DLD1 (cell line): ENCODE measurements around the gene CASKIN2.

Source experiments
- in situ Hi-C: cut with HindIII; loops from 2 replicates; pipeline ENCODE4 v1.10.0; 2017; ENCODE audit warnings: low sequenced_read_pairs

Gene CASKIN2

GRCh38 chr17:75515496-75516254 is at the start of gene CASKIN2:
Gene CASKIN2, minus strand, starts transcription at chr17:75515537. Its CDS starts 1,733 bp downstream, at chr17:75513804.
- in situ Hi-C loops = no loop called here

- in situ Hi-C loops = no loop called here
These were observed 49.7 kb upstream of the CASKIN2 start for GRCh38 chr17:75565066-75565465.

- in situ Hi-C loops = no loop called here
These were observed 48.9 kb upstream of the CASKIN2 start for GRCh38 chr17:75564195-75564594.

GRCh38 chr17:75563063-75563758 is 47.9 kb upstream of the CASKIN2 start:
- in situ Hi-C loops = no loop called here

- in situ Hi-C loops = no loop called here
These were observed 46.7 kb upstream of the CASKIN2 start for GRCh38 chr17:75561927-75562603.

- in situ Hi-C loops = no loop called here
These were observed 44.7 kb upstream of the CASKIN2 start for GRCh38 chr17:75559958-75560533.

- in situ Hi-C loops = no loop called here
These were observed 43.6 kb upstream of the CASKIN2 start for GRCh38 chr17:75558666-75559530.

GRCh38 chr17:75557852-75558665 is 42.7 kb upstream of the CASKIN2 start:
- in situ Hi-C loops = no loop called here

GRCh38 chr17:75557075-75557851 is 41.9 kb upstream of the CASKIN2 start:
- in situ Hi-C loops = no loop called here

GRCh38 chr17:75555679-75556153 is 40.4 kb upstream of the CASKIN2 start:
- in situ Hi-C loops = no loop called here

- in situ Hi-C loops = no loop called here
These were observed 38.2 kb upstream of the CASKIN2 start for GRCh38 chr17:75553295-75554110.

- in situ Hi-C loops = no loop called here
These were observed 37.3 kb upstream of the CASKIN2 start for GRCh38 chr17:75552425-75553294.

- in situ Hi-C loops = no loop called here
These were observed 35.9 kb upstream of the CASKIN2 start for GRCh38 chr17:75551266-75551665.

GRCh38 chr17:75550139-75550465 is 34.8 kb upstream of the CASKIN2 start:
- in situ Hi-C loops = no loop called here

- in situ Hi-C loops = no loop called here
These were observed 34.2 kb upstream of the CASKIN2 start for GRCh38 chr17:75549246-75550138.

GRCh38 chr17:75548813-75549212 is 33.5 kb upstream of the CASKIN2 start:
- in situ Hi-C loops = no loop called here
